HG03025 (cell line): ENCODE results near the gene ARHGAP15.
"Not testable (repeated sequence)": the region's sequence is repeated elsewhere in the genome, so short reads cannot be mapped to it uniquely, and the experiment has no call there.

Experiments
- ATAC-seq: cut with Tn5 transposase; IDR thresholded peaks from one replicate; pipeline ENCODE4 v1.9.1; 2021; ENCODE audit warnings: mild to moderate bottlenecking, moderate library complexity; ENCODE audit not compliant: unreplicated experiment, low FRiP score

ARHGAP15 gene

DNA sequence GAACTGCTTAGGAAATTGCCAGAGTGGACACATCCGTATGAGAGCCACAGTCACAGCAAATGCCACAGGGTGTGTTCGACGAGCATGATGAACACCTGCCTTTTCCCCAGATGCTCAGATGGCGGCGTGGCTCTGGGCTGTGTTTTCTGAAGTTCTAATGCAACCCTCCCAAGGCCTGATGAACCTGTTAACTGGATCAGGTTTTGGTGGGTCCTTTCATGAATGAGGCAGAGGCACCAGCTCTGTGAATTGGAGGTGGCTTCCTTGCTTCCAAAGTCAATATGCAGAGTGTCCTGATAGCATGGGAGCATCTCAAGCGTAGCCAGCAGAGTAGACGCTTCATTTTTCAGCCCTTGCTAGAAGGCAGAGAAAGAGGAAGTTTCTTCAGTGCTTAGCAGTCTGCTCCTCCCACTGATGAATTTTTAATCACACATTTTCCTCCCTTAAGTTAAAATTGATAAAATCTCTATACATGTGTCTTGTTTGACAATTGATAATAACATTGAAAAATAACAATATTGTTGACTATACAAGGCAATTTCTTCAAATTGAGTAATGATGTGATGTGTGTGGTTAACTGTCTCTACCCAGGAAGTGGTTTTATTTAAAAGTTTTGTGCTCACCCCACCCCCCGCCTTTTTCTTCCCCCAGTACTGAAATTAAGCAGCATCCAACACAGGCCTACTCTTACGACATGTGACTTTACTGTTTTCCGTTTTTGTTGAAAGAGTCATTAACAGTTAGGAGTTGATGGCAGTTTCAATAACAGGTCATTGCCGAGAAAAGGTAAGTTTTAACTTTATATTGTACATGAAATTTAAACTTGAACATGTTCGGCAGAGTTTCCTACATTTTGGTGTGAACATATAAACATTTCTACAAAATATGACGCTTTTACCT is at the start of gene ARHGAP15:
Gene ARHGAP15, plus strand, starts transcription at position 739 of the 900 bp plus-strand sequence.
- peak; percentile 93 for ATAC-seq

- no peak for ATAC-seq
Observed at GRCh38 chr2:143081616-143082015, 47.6 kb upstream of the ARHGAP15 start.

- ATAC-seq, result no peak
Observed at GRCh38 chr2:143083636-143084035, 45.6 kb upstream of the ARHGAP15 start.

- ATAC-seq, result no peak
Observed at GRCh38 chr2:143084462-143084861, 44.8 kb upstream of the ARHGAP15 start.

DNA sequence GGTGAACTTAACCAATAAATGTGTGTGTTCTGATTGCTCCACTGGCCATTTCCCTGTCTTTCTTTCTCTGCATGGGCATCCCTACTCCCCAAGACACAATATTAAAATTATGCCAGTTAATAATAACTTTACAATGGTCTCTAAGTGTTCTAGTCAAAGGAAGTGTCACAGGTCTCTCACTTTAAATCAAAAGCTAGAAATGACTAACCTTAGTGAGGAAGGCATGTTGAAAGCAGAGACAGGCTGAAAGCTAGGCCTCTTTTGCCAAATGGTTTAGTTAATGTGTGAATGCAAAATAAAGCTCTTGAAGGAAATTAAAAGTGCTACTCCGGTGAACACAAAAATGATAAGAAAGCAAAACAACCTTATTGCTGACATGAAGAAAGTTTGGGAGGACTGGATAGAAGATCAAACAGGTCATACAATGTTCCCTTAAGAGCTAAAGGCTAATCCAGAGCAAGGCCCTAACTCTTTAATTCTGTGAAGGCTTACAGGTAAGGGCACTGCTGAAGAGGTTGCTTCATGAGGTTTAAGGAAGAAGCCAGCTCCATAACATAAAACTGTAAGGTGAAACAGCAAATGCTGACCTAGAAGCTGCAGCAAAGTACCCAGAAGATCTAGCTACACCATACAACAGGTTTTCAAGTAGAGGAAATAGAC is 44.0 kb upstream of the ARHGAP15 start:
- no peak for ATAC-seq

GRCh38 chr2:143087033-143087432 is 42.2 kb upstream of the ARHGAP15 start:
- no peak for ATAC-seq

DNA sequence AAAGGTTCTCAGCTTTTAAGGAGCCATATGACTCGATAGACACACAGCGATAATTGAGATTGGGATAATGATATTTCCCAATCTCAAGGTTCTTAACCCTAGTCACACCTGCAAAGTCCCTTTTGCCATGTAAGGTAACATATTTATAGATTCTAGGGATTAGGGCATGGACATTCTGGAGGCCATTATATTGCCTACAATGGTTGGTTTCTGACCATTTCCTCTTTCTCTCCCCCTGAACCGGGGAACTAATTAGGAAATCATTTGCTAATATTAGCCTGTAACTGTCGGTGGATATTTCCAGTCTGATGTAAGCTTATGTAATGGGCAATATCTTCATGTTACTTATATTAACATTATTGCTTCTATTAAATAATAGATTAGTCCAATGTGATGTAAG is 40.8 kb upstream of the ARHGAP15 start:
- no peak for ATAC-seq

DNA sequence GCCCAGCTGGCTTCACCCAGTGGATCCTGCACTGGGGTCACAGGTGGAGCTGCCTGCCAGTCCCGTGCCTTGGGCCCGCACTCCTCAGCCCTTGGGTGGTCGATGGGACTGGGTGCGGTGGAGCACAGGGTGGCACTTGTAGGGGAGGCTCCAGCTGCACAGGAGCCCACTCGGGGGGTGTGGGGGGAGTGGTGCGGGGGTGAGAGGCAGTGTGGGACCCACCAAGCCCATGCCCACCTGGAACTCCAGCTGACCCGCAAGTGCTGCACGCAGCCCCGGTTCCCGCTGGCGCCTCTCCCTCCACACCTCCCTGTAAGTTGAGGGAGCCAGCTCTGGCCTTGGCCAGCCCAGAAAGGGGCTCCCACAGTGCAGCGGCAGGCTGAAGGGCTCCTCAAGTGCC is 39.7 kb upstream of the ARHGAP15 start:
- not testable (repeated sequence) for ATAC-seq

GRCh38 chr2:143110758-143111428 is 18.3 kb upstream of the ARHGAP15 start:
- ATAC-seq, result peak; percentile 78

DNA sequence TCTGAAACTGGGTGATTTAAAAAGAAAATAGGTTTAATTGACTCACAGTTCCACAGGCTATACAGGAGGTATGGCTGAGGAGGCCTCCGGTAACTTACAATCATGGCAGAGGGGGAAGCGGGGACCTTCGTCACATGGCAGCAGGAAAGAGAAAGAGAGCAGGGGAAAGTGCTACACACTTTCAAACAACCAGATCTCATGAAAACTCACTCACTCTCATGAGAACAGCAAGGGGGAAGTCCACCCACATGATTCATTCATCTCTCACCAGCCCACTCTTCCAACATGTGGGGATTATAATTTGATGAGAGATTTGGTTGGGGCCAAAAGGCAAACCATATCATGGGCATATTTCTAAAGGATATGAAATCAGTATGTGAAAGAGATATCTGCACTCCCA is 12.0 kb upstream of the ARHGAP15 start:
- ATAC-seq, result no peak

GRCh38 chr2:143121079-143121478 is 8.1 kb upstream of the ARHGAP15 start:
- no peak for ATAC-seq

- no peak for ATAC-seq
Observed at GRCh38 chr2:143121957-143122356, 7.3 kb upstream of the ARHGAP15 start.

GRCh38 chr2:143123911-143124310 is 5.3 kb upstream of the ARHGAP15 start:
- no peak for ATAC-seq

GRCh38 chr2:143124445-143124844 is 4.8 kb upstream of the ARHGAP15 start:
- ATAC-seq, result no peak

- ATAC-seq, result no peak
Observed at GRCh38 chr2:143125717-143126116, 3.5 kb upstream of the ARHGAP15 start.

GRCh38 chr2:143132355-143132754 is 3.1 kb downstream of the ARHGAP15 start:
- no peak for ATAC-seq

DNA sequence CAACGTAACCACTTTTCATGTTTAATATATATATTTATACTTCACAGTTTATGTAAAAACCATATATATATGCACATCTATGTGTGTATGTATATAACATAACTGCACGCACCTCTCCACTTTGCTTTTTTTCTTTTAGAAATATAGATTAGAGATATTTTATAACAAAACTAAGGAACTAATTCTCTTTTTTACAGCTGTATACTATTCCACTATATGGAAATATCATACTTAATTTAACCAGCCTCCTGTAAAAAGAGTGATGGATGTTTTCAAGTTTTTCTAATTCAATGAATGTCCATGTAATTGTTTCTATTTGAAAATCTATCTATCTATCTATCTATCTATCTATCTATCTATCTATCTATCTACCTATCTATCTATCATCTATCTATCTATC is 4.6 kb downstream of the ARHGAP15 start:
- no peak for ATAC-seq

- ATAC-seq, result no peak
Observed at GRCh38 chr2:143138292-143138691, 9.1 kb downstream of the ARHGAP15 start.

DNA sequence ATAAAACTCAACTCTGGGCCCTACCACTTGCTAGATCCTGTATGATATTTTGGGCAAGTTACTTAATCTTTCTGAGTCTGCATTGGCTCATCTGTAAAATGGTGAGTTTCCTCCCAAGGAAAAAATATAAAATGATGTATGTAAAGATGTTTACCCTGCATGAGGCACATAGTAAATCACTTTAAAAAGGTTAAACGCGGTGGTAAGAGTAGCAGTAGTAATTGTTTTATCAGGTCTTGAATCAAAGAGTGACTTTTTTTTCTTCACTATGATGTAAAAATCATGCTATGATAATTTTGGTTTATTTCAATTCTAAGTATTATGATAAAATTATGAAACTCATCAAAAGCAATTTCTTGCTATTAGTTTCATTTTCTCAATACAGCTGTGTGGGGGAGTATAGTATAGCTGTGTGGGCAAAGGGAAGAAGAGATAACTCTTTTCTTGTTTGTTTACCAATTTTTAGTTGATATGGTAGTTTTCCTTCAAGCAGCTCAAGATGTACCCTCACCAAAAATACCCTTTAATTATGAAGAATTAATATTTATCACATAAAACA is 10.7 kb downstream of the ARHGAP15 start:
- ATAC-seq, result no peak

DNA sequence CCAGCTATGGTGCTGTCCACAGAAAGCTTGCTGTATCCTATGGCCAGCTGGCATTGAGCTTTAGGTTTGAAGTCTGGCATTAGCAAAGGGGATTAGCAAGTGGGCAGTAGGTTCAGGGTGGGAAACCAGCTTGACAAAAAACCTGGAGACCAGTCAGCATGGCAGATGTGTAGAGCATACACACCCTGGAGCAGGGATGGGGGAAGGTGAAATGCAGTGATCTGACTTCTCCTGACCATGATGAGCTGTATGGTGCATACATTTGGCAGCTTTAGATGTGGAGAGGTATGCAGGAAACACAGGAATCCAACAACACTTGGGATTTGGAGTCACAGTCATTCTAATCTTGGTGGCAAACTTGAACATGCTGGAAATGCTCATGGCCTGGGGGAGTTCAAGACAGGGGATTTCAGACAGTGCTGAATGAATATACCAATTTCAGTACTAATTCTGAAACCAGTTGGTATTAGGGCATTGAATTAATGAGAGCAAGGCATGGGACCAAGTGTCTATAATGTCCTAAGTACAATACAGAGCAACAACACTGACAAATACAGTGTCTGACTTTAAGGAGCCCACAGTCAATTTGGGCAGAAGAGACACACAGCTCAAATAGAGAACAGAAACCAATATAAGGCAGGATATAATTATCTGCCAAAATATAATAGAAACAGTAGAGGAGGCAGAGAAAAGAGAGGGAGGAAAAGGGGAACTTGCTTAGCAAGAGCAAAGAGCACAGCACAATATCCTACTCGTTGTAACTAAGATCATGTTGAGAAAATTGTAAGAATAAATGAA is 11.8 kb downstream of the ARHGAP15 start:
- ATAC-seq, result peak; percentile 90
